Right atrium auricular region (tissue), 2 donors: ENCODE data around the gene C16orf78. TPM values are rescaled to one million over a fixed set of nuclear protein-coding genes. Genes with fewer than 3 reads are reported as not detected.

ENCODE experiments used
- DNase-seq: peaks from one replicate; pipeline ENCODE4 v3.0.0-alpha.2; 2019; ENCODE audit warnings: low spot score
- H3K27ac ChIP-seq, 2 donors: fragments of 200-600 bp; sonication (generic); 1 replicate in 1 of 2; 2 replicates in 1 of 2; pipeline ENCODE4 v1.5.1; 2016 to 2019
- H3K27me3 ChIP-seq, 2 donors: fragments of 200-600 bp; sonication (generic); one replicate each; pipeline versions ENCODE4 v1.5.1 to v1.6.0; 2017 to 2019
- H3K36me3 ChIP-seq: fragments of 200-600 bp; sonication (generic); one replicate; pipeline ENCODE4 v1.5.1; 2016
- H3K4me1 ChIP-seq, 2 donors: fragments of 200-600 bp; sonication (generic); one replicate each; pipeline versions ENCODE4 v1.5.1 to v1.6.0; 2017 to 2019
- H3K4me3 ChIP-seq, 2 donors: fragments of 200-600 bp; sonication (generic); 1 replicate in 1 of 2; 2 replicates in 1 of 2; pipeline ENCODE4 v1.5.1; 2017 to 2019; ENCODE audit warnings: mild to moderate bottlenecking in 1 of 2, moderate library complexity in 1 of 2
- H3K9me3 ChIP-seq, 2 donors: fragments of 200-600 bp; sonication (generic); one replicate each; pipeline ENCODE4 v1.5.1; 2019
- total RNA-seq, 2 donors: library from RNA; depleted of rRNA; stranded (reverse); fragments of >200 nt; gene quantifications; one replicate each; pipeline ENCODE4 v1.1.0, GENCODE V29; 2016
- TF ChIP-seq, protein P1 (sequence below), 2 donors: fragments of 200-600 bp; sonication (generic); IDR thresholded peaks; one replicate each; pipeline ENCODE4 v1.5.1; 2019; ENCODE audit warnings: antibody characterized with exemption in 2 of 2

The C16orf78 gene
- total RNA-seq, 2 donors from 2014 or later, result not detected

DNA sequence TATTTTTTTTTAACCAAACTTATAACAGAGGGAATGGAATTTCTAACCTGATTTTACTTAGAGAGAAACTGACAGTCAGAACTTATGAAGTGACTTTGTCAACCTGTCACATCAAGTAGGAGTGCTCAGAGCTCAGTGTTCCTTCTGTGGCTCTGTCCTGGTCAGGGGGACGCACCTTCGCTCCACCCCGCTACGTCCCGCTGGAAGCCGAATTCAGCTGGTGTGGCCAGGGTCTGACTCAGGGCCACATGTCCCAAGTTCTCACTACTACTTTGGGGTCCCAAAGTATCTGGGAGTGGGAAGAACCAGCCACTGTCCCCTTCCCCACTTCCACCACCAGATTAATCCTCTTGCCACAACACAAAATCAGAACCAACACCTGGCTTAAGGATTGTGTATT lies 51.4 kb downstream of the C16orf78 start:
- H3K9me3 ChIP-seq, result no peaks in the 10 kb centered on the region
- no peak for DNase-seq
- H3K27ac ChIP-seq, result no peak overlapping the region
- H3K27me3 ChIP-seq, result no peaks in the 10 kb centered on the region
- H3K4me1 ChIP-seq, result no peaks in the 10 kb centered on the region
- H3K36me3 ChIP-seq, result no peaks in the 10 kb centered on the region
- TF ChIP-seq, protein P1, sequence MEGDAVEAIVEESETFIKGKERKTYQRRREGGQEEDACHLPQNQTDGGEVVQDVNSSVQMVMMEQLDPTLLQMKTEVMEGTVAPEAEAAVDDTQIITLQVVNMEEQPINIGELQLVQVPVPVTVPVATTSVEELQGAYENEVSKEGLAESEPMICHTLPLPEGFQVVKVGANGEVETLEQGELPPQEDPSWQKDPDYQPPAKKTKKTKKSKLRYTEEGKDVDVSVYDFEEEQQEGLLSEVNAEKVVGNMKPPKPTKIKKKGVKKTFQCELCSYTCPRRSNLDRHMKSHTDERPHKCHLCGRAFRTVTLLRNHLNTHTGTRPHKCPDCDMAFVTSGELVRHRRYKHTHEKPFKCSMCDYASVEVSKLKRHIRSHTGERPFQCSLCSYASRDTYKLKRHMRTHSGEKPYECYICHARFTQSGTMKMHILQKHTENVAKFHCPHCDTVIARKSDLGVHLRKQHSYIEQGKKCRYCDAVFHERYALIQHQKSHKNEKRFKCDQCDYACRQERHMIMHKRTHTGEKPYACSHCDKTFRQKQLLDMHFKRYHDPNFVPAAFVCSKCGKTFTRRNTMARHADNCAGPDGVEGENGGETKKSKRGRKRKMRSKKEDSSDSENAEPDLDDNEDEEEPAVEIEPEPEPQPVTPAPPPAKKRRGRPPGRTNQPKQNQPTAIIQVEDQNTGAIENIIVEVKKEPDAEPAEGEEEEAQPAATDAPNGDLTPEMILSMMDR (IDR thresholded peaks at IDR 0.05), result no peak
- no peak overlapping the region for H3K4me3 ChIP-seq

DNA sequence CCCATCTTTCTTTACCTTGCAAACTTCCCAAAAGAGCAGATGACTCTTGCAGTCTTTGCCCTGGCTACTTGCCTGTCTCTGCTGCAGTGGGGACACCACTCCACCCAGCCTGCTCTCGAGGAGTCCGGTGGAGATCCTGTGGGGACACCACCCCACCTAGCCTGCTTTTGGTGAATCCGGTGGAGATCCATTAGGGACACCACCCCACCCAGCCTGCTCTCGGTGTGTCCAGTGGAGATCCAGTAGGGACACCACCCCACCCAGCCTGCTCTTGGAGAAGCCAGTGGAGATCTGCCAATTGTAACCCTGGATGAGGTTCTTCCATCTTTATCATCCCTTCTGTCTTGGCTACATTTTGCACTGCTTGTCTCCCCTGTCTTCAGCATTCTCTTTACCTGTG lies 54.2 kb downstream of the C16orf78 start:
- Histone ChIP-seq H3K27me3 (no peaks in the 10 kb centered on the region), H3K27ac (no peak overlapping the region), H3K4me3 (no peak overlapping the region), H3K36me3 (no peaks in the 10 kb centered on the region), H3K4me1 (no peaks in the 10 kb centered on the region), H3K9me3 (no peaks in the 10 kb centered on the region)
- TF ChIP-seq, protein P1 (IDR thresholded peaks at IDR 0.05), result no peak
- no peak for DNase-seq

DNA sequence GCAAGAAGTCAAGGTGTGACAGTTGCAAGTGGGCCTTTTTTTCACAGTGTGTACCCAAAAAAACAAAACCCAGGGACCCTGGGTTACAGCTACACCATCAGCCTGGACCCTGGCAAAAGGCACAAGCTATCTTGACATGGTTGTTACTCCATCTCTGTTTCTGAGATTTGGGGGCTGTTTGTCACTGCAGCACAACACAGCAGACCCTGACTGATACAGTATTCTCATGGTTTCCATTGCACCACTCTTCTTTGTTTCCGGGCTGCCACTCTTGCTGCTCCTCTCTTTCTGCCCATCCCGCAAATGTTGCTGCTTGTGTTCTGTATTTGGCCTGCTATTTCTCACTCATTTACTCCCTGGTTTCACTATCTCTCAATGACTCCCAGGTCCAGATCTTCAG lies 55.2 kb downstream of the C16orf78 start:
- no peaks in the 10 kb centered on the region for H3K9me3 ChIP-seq
- H3K4me1 ChIP-seq, result no peaks in the 10 kb centered on the region
- no peak overlapping the region for H3K4me3 ChIP-seq
- no peaks in the 10 kb centered on the region for H3K27me3 ChIP-seq
- H3K36me3 ChIP-seq, result no peaks in the 10 kb centered on the region
- H3K27ac ChIP-seq, result no peak overlapping the region
- DNase-seq, result no peak
- TF ChIP-seq, protein P1 (IDR thresholded peaks at IDR 0.05), result no peak

DNA sequence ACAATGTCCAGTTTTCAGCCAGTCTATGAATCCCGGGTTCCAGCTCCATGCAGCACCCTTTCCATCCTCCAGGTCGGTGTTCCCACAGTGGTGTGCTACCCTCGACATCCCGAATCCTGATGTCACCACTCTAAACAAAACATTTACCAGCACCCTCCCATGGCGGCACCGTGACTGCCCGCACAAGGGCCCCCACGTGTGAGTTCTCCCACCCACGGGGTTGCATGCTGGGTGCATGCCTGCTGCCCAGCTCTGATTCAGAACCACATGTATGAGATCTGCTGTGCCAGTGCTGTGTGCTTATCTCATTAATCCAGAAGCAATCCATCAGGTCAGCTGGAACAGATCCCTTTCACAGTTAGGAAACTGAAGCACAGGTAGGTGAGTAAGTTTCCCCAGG lies 57.4 kb downstream of the C16orf78 start:
- TF ChIP-seq, protein P1 (IDR thresholded peaks at IDR 0.05), result no peak
- H3K4me1 ChIP-seq, result no peaks in the 10 kb centered on the region
- no peak for DNase-seq
- no peaks in the 10 kb centered on the region for H3K36me3 ChIP-seq
- no peaks in the 10 kb centered on the region for H3K27me3 ChIP-seq
- H3K9me3 ChIP-seq, result no peaks in the 10 kb centered on the region
- H3K27ac ChIP-seq, result no peak overlapping the region
- no peak overlapping the region for H3K4me3 ChIP-seq

DNA sequence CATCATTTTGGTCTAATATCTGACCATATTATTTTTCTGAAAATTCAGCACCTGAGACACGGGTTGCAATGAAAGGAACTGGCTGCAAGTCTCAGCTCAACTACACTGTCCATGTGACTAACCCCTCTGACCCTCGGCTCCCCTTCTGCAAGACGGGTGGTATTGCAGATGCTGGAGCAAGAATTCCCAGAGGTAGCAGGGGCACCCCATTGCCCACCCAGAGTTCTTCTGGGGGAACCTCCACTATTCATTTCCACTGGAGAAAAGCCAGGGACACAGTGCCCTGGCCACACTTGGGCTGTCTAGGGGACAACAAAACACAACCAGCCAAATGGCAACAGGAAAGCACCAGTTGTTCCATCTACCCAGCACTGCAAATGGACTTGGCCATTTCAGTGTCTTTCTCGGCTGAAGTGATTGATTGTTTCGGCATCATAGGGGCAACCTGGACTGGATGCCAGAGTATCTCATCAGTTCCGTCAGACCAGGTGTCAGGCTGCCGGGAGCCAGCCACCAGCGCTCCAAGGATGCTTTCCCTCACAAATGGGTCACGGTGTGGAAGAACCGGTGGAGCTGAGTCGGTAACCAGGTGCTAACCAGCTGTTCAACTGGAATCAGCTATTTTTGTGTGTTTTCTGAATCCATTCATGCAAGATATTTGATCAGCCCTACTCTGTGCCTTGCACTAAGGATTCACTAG lies 58.1 kb downstream of the C16orf78 start:
- H3K27me3 ChIP-seq, result no peaks in the 10 kb centered on the region
- H3K4me1 ChIP-seq, result no peaks in the 10 kb centered on the region
- no peak for DNase-seq
- no peak overlapping the region for H3K27ac ChIP-seq
- no peaks in the 10 kb centered on the region for H3K9me3 ChIP-seq
- TF ChIP-seq, protein P1 (IDR thresholded peaks at IDR 0.05), result no peak
- no peak overlapping the region for H3K4me3 ChIP-seq
- H3K36me3 ChIP-seq, result no peaks in the 10 kb centered on the region

DNA sequence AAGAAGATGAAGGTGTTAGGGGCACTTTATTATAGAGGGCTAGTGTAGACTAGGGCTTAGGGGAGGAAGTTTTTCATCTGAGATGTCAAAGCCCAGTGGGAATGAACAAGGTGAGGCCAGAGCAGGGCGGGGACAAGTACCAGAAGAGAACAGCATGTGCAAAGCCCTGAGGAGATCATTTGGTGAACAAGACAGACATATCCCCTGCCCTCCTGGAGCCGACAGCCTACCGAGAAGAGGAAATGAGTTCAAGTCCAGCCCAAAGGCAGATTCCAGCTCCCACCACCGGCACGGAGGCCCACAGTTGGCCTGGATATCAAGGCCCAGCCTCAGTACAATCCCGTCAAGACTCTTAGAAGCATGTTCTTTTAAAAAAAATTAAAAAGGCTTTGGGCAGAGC lies 61.1 kb downstream of the C16orf78 start:
- no peaks in the 10 kb centered on the region for H3K9me3 ChIP-seq
- no peaks in the 10 kb centered on the region for H3K36me3 ChIP-seq
- no peak overlapping the region for H3K4me3 ChIP-seq
- no peak overlapping the region for H3K27ac ChIP-seq
- no peaks in the 10 kb centered on the region for H3K4me1 ChIP-seq
- H3K27me3 ChIP-seq, result no peaks in the 10 kb centered on the region
- no peak for DNase-seq
- TF ChIP-seq, protein P1 (IDR thresholded peaks at IDR 0.05), result no peak
